ENCODE measurements around the gene BORCS5.

The BORCS5 gene

DNA sequence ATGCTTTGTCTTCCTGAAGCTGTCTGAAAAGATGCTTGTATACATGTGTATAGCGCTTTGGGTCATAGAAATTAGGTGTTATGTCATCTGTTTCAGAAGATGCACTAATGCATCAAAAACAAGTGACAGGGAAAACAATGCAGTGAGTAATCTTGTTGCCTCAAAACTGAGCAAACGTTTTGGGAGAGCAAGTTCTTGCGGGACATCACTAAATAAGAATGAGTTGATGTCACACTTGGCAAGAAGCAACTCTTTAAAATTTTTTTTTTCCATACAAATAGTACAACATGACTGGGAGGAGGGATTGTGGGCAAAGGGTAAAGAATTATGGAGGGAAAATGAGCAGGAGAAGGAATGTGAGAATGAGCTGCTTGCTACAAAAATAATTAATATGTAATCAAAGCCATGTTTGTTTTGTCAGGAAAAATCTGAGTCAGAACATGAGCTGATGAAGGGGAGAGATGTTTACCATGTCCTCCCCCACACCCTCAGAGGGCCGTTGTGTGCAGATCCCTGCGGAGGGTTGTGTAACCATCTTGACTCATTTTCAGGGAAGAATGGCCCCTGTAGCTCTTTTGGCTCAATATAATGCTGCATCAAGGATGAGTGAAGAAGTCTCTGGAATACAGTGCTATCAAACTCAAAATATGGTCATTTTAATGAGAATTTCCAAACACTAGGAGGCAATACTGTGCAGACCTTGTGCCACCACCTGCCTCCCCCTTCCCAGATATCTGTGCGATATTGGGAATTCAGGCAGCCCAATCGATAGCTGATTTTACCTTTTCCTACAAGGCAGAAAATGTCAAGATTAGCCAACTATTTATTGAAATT, 41.4 kb downstream of the BORCS5 start:
- H3K4me3 ChIP-seq (ENCODE audit: low read depth, low read length): no peak overlapping the region
- peak; percentile 66 to 91 for DNase-seq
- no peaks in the 10 kb centered on the region for H3K27me3 ChIP-seq (ENCODE audit: insufficient read depth, low read length)
- H2BK5ac ChIP-seq (ENCODE audit: low read depth, low read length, poor library complexity): no peak overlapping the region
- no peaks in the 10 kb centered on the region for H3K9me3 ChIP-seq (ENCODE audit: insufficient read depth, low read depth, low read length)
- H4K8ac ChIP-seq (ENCODE audit: low read depth, low read length): no peak overlapping the region
- H3K4ac ChIP-seq (ENCODE audit: low read depth, low read length): no peak overlapping the region
- H3K4me1 ChIP-seq (ENCODE audit: control insufficient read depth in 1 of 2, insufficient read depth in 2 of 2, low read length in 2 of 2): no peaks in the 10 kb centered on the region
- no peak overlapping the region for H2AFZ ChIP-seq (ENCODE audit: insufficient read depth, low read length, poor library complexity)
- H3K23ac ChIP-seq (ENCODE audit: low read length): no peak overlapping the region
- no peak overlapping the region for H4K91ac ChIP-seq (ENCODE audit: low read depth, low read length)
- no peak overlapping the region for H2BK120ac ChIP-seq (ENCODE audit: insufficient read depth, low read length, poor library complexity)
- no peak overlapping the region for H2AK5ac ChIP-seq (ENCODE audit: low read length)
- no peak overlapping the region for H2BK12ac ChIP-seq (ENCODE audit: low read length)
- WGBS (ENCODE audit: extremely low coverage, insufficient coverage, insufficient read length): no CpG with 5 or more reads among the region's 7 CpGs
- H3K9ac ChIP-seq (ENCODE audit: low read length): no peak overlapping the region
- no peak overlapping the region for H3K27ac ChIP-seq (ENCODE audit: low read depth, low read length)
- H3K79me1 ChIP-seq (ENCODE audit: low read length): no peaks in the 10 kb centered on the region
- H3K4me2 ChIP-seq (ENCODE audit: low read length): no peak overlapping the region
- H3K14ac ChIP-seq (ENCODE audit: low read length): no peak overlapping the region
- H3K79me2 ChIP-seq (ENCODE audit: control insufficient read depth, insufficient read depth, low read length, poor library complexity): no peaks in the 10 kb centered on the region
- H3K18ac ChIP-seq (ENCODE audit: low read length): no peak overlapping the region
- H3K36me3 ChIP-seq (ENCODE audit: control insufficient read depth in 1 of 2, insufficient read depth in 2 of 2, low read length in 2 of 2): no peaks in the 10 kb centered on the region
- no peak overlapping the region for H4K12ac ChIP-seq (ENCODE audit: low read depth, low read length)

DNA sequence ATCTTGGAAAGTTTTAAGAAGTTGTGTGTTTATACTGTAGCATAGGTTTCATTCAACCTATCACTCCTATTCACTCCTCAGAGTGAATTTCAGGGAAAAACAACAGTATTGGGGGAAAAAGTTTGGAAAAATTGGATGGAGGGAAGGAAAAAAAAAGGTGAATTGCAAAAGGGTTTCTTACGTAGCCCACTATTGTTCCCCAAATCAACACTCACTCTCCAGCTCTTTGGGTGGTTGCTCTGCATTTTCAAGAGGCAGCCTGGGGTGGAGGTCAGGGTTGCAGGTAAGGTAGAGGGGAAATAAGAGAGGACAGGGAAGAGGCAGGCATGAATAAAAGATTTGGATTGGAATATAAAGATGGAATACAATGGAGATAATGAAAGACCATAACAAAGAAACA, 42.3 kb downstream of the BORCS5 start:
- no peaks in the 10 kb centered on the region for H3K79me2 ChIP-seq (ENCODE audit: control insufficient read depth, insufficient read depth, low read length, poor library complexity)
- WGBS (ENCODE audit: extremely low coverage, insufficient coverage, insufficient read length): no CpG with 5 or more reads among the region's 1 CpG
- no peak overlapping the region for H2BK120ac ChIP-seq (ENCODE audit: insufficient read depth, low read length, poor library complexity)
- H3K9ac ChIP-seq (ENCODE audit: low read length): no peak overlapping the region
- H3K36me3 ChIP-seq (ENCODE audit: control insufficient read depth in 1 of 2, insufficient read depth in 2 of 2, low read length in 2 of 2): no peaks in the 10 kb centered on the region
- H3K27me3 ChIP-seq (ENCODE audit: insufficient read depth, low read length): no peaks in the 10 kb centered on the region
- H3K27ac ChIP-seq (ENCODE audit: low read depth, low read length): no peak overlapping the region
- H3K4me1 ChIP-seq (ENCODE audit: control insufficient read depth in 1 of 2, insufficient read depth in 2 of 2, low read length in 2 of 2): no peaks in the 10 kb centered on the region
- H3K9me3 ChIP-seq (ENCODE audit: insufficient read depth, low read depth, low read length): no peaks in the 10 kb centered on the region
- no peak overlapping the region for H3K4me3 ChIP-seq (ENCODE audit: low read depth, low read length)
- no peak for DNase-seq
- H3K18ac ChIP-seq (ENCODE audit: low read length): no peak overlapping the region
- H2AK5ac ChIP-seq (ENCODE audit: low read length): no peak overlapping the region
- no peak overlapping the region for H3K23ac ChIP-seq (ENCODE audit: low read length)
- H4K8ac ChIP-seq (ENCODE audit: low read depth, low read length): no peak overlapping the region
- no peak overlapping the region for H3K14ac ChIP-seq (ENCODE audit: low read length)
- no peak overlapping the region for H4K12ac ChIP-seq (ENCODE audit: low read depth, low read length)
- H3K4me2 ChIP-seq (ENCODE audit: low read length): no peak overlapping the region
- no peak overlapping the region for H2BK5ac ChIP-seq (ENCODE audit: low read depth, low read length, poor library complexity)
- no peak overlapping the region for H4K91ac ChIP-seq (ENCODE audit: low read depth, low read length)
- no peak overlapping the region for H2AFZ ChIP-seq (ENCODE audit: insufficient read depth, low read length, poor library complexity)
- H3K79me1 ChIP-seq (ENCODE audit: low read length): no peaks in the 10 kb centered on the region
- no peak overlapping the region for H2BK12ac ChIP-seq (ENCODE audit: low read length)
- no peak overlapping the region for H3K4ac ChIP-seq (ENCODE audit: low read depth, low read length)

DNA sequence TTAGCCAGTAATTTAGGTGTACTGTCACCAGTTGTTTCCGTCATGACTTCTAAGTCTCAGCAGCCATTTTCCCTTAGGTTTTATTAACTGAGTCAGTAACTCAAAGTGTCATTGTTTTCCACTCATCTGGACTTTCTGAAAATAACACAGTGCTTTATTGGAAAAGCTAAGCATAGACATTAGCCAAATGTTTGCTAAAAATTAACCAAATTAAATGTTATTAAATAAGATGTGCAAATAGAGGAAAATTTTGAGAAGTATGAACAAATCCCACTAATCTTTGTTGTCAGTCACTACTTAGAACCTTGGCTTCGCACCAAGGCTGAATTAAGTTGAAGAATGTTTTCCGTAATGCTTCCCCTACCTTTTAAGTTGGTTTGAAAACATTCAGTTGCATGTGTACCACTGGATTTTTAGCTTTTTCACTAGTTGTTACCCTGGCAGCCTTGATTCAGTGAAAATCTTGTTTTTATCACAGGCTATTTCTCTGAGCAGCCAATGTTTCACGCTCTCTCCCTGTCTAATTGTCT, 43.0 kb downstream of the BORCS5 start:
- Histone ChIP-seq H3K18ac (ENCODE audit: low read length) (no peak overlapping the region), H3K27me3 (ENCODE audit: insufficient read depth, low read length) (no peaks in the 10 kb centered on the region), H2BK120ac (ENCODE audit: insufficient read depth, low read length, poor library complexity) (no peak overlapping the region), H3K4me3 (ENCODE audit: low read depth, low read length) (no peak overlapping the region), H3K27ac (ENCODE audit: low read depth, low read length) (no peak overlapping the region), H2BK12ac (ENCODE audit: low read length) (no peak overlapping the region), H2AK5ac (ENCODE audit: low read length) (no peak overlapping the region), H4K12ac (ENCODE audit: low read depth, low read length) (no peak overlapping the region), H3K9ac (ENCODE audit: low read length) (no peak overlapping the region), H3K4ac (ENCODE audit: low read depth, low read length) (no peak overlapping the region), H2BK5ac (ENCODE audit: low read depth, low read length, poor library complexity) (no peak overlapping the region), H3K14ac (ENCODE audit: low read length) (no peak overlapping the region), H2AFZ (ENCODE audit: insufficient read depth, low read length, poor library complexity) (no peak overlapping the region), H4K8ac (ENCODE audit: low read depth, low read length) (no peak overlapping the region), H3K9me3 (ENCODE audit: insufficient read depth, low read depth, low read length) (no peaks in the 10 kb centered on the region), H3K79me1 (ENCODE audit: low read length) (no peaks in the 10 kb centered on the region), H3K23ac (ENCODE audit: low read length) (no peak overlapping the region), H3K4me1 (ENCODE audit: control insufficient read depth in 1 of 2, insufficient read depth in 2 of 2, low read length in 2 of 2) (no peaks in the 10 kb centered on the region), H3K36me3 (ENCODE audit: control insufficient read depth in 1 of 2, insufficient read depth in 2 of 2, low read length in 2 of 2) (no peaks in the 10 kb centered on the region), H4K91ac (ENCODE audit: low read depth, low read length) (no peak overlapping the region), H3K4me2 (ENCODE audit: low read length) (no peak overlapping the region), H3K79me2 (ENCODE audit: control insufficient read depth, insufficient read depth, low read length, poor library complexity) (no peaks in the 10 kb centered on the region)
- DNase-seq: no peak
- WGBS (ENCODE audit: extremely low coverage, insufficient coverage, insufficient read length): no CpG with 5 or more reads among the region's 4 CpGs

DNA sequence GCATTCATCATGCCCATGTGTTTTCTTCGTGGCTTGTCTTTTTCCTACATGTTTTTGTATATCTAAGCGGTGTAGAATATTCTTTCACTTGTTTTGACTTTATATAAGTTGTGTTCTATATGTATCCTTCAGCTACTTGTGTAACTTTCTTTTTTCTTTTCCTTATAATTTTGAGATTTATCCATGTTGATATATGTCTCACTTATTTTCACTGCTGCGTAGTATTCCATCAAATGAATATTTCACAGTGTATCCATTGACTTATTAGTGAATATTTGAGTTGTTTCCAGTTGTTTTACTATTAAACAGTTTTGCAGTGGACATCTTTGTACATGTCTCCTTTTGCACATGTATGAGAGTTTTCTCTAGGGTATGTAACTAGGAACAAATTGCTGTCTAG, 43.9 kb downstream of the BORCS5 start:
- Histone ChIP-seq H3K14ac (ENCODE audit: low read length) (no peak overlapping the region), H3K4me1 (ENCODE audit: control insufficient read depth in 1 of 2, insufficient read depth in 2 of 2, low read length in 2 of 2) (no peaks in the 10 kb centered on the region), H4K8ac (ENCODE audit: low read depth, low read length) (no peak overlapping the region), H3K4me3 (ENCODE audit: low read depth, low read length) (no peak overlapping the region), H2BK5ac (ENCODE audit: low read depth, low read length, poor library complexity) (no peak overlapping the region), H3K79me2 (ENCODE audit: control insufficient read depth, insufficient read depth, low read length, poor library complexity) (no peaks in the 10 kb centered on the region), H3K79me1 (ENCODE audit: low read length) (no peaks in the 10 kb centered on the region), H3K23ac (ENCODE audit: low read length) (no peak overlapping the region), H4K91ac (ENCODE audit: low read depth, low read length) (no peak overlapping the region), H3K9me3 (ENCODE audit: insufficient read depth, low read depth, low read length) (no peaks in the 10 kb centered on the region), H3K9ac (ENCODE audit: low read length) (no peak overlapping the region), H3K27me3 (ENCODE audit: insufficient read depth, low read length) (no peaks in the 10 kb centered on the region), H2BK12ac (ENCODE audit: low read length) (no peak overlapping the region), H2AFZ (ENCODE audit: insufficient read depth, low read length, poor library complexity) (no peak overlapping the region), H3K27ac (ENCODE audit: low read depth, low read length) (no peak overlapping the region), H2BK120ac (ENCODE audit: insufficient read depth, low read length, poor library complexity) (no peak overlapping the region), H3K36me3 (ENCODE audit: control insufficient read depth in 1 of 2, insufficient read depth in 2 of 2, low read length in 2 of 2) (no peaks in the 10 kb centered on the region), H3K18ac (ENCODE audit: low read length) (no peak overlapping the region), H3K4me2 (ENCODE audit: low read length) (no peak overlapping the region), H2AK5ac (ENCODE audit: low read length) (no peak overlapping the region), H3K4ac (ENCODE audit: low read depth, low read length) (no peak overlapping the region), H4K12ac (ENCODE audit: low read depth, low read length) (no peak overlapping the region)
- WGBS (ENCODE audit: extremely low coverage, insufficient coverage, insufficient read length): no CpG with 5 or more reads among the region's 3 CpGs
- DNase-seq: no peak

Measured in trophoblast cell (in vitro differentiated cells and primary cell).